ENCODE data around the gene YAE1.

DNA sequence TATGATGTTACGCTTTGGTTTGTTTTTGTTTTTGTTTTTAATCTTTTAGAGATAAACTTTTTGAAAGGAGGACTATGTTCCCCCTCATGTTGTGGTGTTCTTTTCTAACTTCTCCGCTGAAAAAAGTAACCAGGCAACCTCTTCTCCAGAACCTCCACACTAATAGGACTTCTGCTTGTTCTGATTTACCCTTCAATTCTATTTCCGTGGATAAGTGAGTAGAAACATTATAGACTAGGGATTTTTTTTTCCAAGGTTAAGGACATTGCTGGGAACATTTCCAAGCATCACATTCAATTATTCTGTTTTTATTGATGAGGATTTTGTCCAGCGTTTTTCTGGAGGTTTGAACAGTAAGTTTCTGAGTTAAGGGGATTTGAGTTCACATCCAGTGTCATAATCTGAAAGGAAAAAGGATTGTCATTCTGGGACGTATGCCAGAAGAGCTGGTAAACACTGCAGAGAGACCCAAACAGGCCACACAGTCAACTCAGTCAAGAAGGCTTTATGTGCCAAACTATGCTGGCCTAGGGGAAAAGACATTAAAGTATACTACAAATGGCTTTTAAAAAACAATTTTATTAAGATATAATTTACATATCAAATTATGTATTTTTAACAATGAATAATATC is 28.9 kb downstream of the YAE1 start:
- TF ChIP-seq, protein P1, sequence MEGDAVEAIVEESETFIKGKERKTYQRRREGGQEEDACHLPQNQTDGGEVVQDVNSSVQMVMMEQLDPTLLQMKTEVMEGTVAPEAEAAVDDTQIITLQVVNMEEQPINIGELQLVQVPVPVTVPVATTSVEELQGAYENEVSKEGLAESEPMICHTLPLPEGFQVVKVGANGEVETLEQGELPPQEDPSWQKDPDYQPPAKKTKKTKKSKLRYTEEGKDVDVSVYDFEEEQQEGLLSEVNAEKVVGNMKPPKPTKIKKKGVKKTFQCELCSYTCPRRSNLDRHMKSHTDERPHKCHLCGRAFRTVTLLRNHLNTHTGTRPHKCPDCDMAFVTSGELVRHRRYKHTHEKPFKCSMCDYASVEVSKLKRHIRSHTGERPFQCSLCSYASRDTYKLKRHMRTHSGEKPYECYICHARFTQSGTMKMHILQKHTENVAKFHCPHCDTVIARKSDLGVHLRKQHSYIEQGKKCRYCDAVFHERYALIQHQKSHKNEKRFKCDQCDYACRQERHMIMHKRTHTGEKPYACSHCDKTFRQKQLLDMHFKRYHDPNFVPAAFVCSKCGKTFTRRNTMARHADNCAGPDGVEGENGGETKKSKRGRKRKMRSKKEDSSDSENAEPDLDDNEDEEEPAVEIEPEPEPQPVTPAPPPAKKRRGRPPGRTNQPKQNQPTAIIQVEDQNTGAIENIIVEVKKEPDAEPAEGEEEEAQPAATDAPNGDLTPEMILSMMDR (conservative IDR thresholded peaks at IDR 0.05) = no peak
- no peak for TF ChIP-seq EZH2 (IDR thresholded peaks at IDR 0.05; ENCODE audit: low read depth)

All from PC-9 (cell line).